Measurements from ENCODE around the gene KLRF1.

- TF ChIP-seq POLR2A (IDR thresholded peaks at IDR 0.05; ENCODE audit: low read length): no peak
- no peak for TF ChIP-seq GATA1 (IDR thresholded peaks at IDR 0.05; ENCODE audit: low read depth, low read length)
Measured at GRCh38 chr12:9805883-9806282, 21.4 kb upstream of the KLRF1 start.

All from erythroblast (primary cell).